Spleen (tissue), 7 donors: ENCODE measurements around the gene FAM20C.

ENCODE experiments used
- POLR2A ChIP-seq, 3 donors: fragments of 450-650 bp; IDR thresholded peaks; one replicate each; pipeline ENCODE4 v1.5.1; 2017; ENCODE audit warnings: antibody characterized with exemption in 3 of 3, mild to moderate bottlenecking in 1 of 3
- TF ChIP-seq, protein P1 (sequence below), 11 experiments: fragments of 200-600 bp in 7 of 11; fragments of 450-650 bp in 4 of 11; sonication (generic) in 4 of 11; IDR thresholded peaks in 8 of 11; conservative IDR thresholded peaks in 3 of 11; 1 replicate in 7 of 11; 2 replicates in 4 of 11; pipeline versions ENCODE4 v1.4.0 to v1.8.0; 2016 to 2021; ENCODE audit warnings: antibody characterized with exemption in 11 of 11, inconsistent platforms in 4 of 11, mild to moderate bottlenecking in 1 of 11
- donor health status: DM: no; HTN: no; CAD: no; lungs with moderate emphysema.
- donor health status: DM: no; HTN: no; CAD: no.
- donor health status: DM: no; HTN: no; CAD: no.

DNA sequence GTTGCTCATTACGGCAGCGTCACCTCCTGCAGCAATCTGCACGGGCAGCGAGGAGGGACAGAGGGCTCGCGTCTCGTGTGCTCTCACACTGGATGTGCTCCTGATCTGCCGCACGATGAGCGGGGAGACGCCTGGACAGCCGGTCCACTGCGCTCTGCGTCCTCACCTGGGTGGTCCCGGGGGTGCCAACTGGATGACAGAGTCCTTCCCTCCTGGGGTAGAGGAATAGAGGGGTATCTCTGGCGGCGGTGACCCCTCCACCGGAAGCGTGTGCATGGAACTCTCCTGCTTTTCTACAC, 3.4 kb downstream of the FAM20C start:
- TF ChIP-seq, protein P1, sequence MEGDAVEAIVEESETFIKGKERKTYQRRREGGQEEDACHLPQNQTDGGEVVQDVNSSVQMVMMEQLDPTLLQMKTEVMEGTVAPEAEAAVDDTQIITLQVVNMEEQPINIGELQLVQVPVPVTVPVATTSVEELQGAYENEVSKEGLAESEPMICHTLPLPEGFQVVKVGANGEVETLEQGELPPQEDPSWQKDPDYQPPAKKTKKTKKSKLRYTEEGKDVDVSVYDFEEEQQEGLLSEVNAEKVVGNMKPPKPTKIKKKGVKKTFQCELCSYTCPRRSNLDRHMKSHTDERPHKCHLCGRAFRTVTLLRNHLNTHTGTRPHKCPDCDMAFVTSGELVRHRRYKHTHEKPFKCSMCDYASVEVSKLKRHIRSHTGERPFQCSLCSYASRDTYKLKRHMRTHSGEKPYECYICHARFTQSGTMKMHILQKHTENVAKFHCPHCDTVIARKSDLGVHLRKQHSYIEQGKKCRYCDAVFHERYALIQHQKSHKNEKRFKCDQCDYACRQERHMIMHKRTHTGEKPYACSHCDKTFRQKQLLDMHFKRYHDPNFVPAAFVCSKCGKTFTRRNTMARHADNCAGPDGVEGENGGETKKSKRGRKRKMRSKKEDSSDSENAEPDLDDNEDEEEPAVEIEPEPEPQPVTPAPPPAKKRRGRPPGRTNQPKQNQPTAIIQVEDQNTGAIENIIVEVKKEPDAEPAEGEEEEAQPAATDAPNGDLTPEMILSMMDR (IDR thresholded peaks at IDR 0.05 in 8 of 11, conservative IDR thresholded peaks at IDR 0.05 in 3 of 11) = no peak
- no peak for TF ChIP-seq POLR2A (IDR thresholded peaks at IDR 0.05)
